GM23248 (cell line): Measurements from ENCODE around the gene DMKN.

Source experiments
- EZH2 ChIP-seq: fragments of 200-600 bp; sonication (generic); IDR thresholded peaks from 2 replicates; pipeline ENCODE4 v1.6.1; 2018; ENCODE audit warnings: antibody characterized with exemption, mild to moderate bottlenecking; ENCODE audit not compliant: insufficient read depth, poor library complexity, severe bottlenecking
- EZH2phosphoT487 ChIP-seq: fragments of 200-600 bp; sonication (generic); IDR thresholded peaks from 2 replicates; pipeline ENCODE4 v1.6.1; 2018; ENCODE audit warnings: antibody characterized with exemption, moderate library complexity, mild to moderate bottlenecking, low read depth; ENCODE audit not compliant: insufficient read depth

DNA sequence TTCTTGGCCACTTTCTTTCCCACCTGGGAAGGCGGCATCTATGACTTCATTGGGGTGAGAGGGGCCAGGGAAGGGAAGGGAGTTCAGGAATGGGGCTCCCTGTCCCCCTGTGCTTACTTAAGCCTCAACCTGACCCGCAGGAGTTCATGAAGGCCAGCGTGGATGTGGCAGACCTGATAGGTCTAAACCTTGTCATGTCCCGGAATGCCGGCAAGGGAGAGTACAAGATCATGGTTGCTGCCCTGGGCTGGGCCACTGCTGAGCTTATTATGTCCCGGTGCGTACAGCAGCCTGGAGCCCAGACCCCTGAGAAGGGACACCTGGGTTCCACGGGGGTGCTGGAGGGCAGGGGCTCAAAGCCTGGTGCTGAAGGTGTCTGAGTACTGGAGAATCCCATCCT lies 33.1 kb upstream of the DMKN start:
- no peak for TF ChIP-seq EZH2
- no peak for TF ChIP-seq EZH2phosphoT487
